GM19193 (cell line): ENCODE measurements around the gene SREK1IP1.

Experiments used
- POLR2A ChIP-seq: IDR thresholded peaks from 4 replicates; pipeline ENCODE4 v1.6.1; 2011; ENCODE audit not compliant: insufficient read depth, insufficient read length; ENCODE audit errors: extremely low read depth

SREK1IP1 gene

DNA sequence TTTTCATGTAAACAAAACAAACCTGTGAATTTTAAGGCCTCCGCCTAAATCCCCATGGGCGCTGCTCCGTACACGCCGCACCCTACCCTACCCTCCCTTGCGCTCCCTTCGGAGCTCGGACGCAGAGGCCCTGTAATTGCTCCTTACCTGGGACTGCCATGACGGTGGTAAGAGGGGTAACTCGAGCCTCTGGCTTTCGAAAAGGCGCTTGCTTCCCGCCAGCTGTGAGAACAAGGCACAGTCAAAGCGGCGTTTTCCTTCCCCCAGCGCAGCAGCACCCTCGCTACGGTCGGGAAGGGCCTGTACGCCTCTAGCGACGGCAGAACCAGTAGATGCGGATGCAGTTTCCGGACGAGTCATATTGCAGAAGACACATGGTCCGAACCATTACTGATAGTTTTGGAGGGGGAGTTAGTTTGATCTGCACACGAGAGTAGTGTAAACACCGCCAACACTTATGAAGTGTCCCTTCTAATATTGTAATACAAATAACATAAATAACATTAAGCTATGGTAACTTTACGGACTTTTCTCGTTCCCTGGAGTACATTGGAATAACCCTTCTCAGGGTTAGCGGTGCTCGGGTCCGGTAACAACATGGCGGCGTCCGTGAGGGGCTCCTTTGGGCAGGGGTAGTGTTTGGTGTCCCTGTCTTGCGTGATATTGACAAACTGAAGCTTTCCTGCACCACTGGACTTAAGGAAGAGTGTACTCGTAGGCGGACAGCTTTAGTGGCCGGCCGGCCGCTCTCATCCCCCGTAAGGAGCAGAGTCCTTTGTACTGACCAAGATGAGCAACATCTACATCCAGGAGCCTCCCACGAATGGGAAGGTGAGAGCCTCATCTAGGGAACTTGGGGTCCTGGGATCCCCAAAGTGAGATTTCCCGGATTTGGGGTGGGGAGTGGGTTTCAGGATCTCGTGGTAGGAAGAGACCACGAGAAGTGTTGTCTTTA is at the start of gene SREK1IP1, which contains the start of gene CWC27:
TSS of gene SREK1IP1 (minus strand) at position 334 of the 955 bp plus-strand sequence. CDS start at position 160, 174 bp downstream.
TSS of gene CWC27 (plus strand) at position 573 of the 955 bp plus-strand sequence. CDS start at position 790, 217 bp downstream.
- peak; percentile 73 for TF ChIP-seq POLR2A

DNA sequence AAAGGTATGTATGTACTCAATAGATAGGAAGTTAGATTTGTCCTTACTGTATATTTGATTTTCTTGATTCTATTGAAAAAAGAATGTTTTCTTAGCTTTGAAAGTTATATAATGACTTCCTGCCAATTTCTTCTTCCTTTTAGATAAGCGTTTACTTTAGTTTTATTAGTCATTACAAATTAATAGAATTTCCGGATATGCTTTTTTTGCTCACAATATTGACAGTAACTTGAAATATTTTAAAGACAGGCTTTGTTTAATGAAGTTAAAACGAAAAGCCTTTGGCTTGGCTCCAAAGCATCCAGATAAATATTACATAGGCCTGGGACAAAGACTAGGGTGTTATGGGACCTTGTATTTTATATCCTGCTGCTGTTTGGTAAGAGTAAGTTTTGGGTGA is 49.8 kb upstream of the SREK1IP1 start:
- TF ChIP-seq POLR2A, result no peak

DNA sequence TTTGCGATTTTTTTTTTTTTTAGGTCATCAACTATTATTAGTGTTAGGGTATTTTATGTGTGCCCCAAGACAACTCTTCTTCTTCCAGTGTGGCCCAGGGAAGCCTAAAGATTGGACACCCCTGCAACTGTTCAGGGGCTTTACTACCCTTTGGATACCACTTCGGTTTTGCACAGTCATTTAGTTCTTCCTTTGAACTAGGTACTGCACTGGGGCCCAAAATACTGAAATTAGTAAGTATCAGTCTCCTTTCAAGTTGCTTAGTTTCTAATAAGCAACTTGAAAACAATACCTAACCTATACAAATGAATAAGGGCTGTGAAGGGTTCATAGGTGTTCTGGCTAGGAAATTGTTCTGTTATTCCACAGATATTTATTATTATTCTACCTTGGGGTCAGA is 45.6 kb upstream of the SREK1IP1 start:
- no peak for TF ChIP-seq POLR2A

DNA sequence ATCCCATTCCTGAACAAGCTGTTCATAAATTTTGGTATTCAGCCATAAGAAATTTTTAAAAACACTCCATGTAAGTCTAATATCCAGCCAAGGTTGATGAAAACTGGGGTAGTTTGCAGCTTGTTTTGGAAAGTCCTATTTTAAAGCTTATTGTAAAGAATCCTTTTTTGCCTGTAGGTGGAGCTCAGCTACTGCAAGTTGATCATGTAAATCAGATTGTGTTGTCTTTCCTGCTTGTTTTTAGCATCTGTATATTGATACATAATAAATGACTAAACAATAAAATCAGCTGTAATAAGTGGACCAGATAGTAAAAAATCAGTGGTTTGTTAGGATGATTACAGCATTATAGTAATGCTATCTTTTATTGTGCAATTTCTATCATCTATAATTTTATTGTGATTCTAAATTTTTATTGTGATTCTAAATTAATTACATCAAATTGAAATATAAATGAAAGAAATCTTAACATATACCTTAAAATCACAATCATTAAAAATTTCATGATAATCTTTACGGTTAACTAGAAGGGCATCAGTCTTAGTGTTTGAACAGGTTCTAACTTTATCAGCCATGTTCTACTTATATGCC is 42.7 kb upstream of the SREK1IP1 start:
- TF ChIP-seq POLR2A, result no peak

DNA sequence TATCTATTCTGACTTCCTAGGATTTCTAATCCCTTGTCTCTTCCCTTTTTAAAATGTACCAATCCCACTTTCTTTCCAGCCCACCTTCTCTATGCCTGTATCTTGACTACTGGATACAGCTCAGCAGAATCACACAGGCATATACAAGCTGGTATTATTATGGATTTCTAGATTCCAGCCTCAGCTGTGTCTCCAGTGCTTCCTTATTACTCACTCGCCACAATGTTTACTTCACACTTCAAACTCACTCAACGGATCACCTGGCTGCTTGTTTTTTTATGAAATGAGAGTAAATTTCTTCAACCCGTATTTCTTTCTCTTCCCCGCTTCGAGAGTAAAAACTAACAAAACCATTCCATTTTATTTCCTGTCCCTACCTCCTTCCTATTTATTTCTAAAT is 39.0 kb upstream of the SREK1IP1 start:
- TF ChIP-seq POLR2A, result no peak

DNA sequence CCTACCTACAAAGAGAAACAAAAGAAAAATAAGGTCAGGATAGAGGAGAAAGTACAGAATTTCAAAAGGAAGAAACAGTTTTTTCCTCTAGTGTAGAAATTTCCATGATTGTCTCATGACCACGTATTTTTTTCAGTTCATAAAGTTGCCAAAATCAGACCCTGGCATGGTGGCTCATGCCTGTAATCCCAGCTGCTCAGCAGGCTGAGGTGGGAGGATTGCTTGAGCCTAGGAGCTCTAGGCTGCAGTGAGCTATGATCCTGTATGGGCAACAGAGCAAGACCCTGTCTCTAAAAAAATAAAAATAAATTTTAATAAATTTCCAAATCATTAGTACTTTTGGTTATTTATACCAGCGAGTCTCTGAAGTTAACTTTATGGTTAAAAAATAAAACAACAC is 38.0 kb upstream of the SREK1IP1 start:
- no peak for TF ChIP-seq POLR2A

DNA sequence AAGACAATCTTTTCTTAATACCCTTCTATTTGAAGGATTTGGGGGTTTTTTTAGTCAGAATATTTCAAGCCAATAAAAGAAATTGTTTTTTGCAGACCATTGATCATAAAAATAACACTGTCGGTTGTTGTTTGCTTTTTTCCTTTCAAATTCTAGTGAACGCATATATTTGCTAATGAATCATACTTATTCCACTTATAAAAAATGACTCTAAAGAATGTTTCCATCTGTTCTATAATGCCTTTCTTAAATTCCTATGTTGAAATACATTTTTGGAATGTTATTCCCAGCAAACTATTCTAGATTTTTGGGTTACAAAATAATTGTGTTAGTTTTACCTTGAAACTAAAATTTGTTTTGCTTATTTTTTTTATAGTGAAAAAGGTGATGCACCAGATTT is 32.4 kb upstream of the SREK1IP1 start:
- TF ChIP-seq POLR2A, result no peak

DNA sequence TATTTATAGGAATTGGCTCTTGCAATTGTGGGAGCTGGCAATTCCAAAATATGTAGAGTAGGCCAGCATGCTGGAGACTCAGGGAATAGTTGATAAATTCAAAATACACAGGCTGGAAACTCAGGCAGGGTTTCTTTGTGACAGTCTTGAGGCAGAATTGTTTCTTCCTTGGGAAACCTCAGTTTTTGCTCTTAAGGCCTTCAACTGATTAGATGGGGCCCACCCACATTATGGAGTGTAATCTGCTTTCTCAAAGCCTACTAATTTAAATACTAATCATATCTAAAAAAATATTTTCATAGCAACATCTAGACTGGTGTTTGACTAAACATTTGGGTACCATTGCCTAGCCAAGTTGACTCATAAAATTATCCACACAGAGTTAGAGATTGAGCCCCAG is 27.8 kb upstream of the SREK1IP1 start:
- TF ChIP-seq POLR2A, result no peak

DNA sequence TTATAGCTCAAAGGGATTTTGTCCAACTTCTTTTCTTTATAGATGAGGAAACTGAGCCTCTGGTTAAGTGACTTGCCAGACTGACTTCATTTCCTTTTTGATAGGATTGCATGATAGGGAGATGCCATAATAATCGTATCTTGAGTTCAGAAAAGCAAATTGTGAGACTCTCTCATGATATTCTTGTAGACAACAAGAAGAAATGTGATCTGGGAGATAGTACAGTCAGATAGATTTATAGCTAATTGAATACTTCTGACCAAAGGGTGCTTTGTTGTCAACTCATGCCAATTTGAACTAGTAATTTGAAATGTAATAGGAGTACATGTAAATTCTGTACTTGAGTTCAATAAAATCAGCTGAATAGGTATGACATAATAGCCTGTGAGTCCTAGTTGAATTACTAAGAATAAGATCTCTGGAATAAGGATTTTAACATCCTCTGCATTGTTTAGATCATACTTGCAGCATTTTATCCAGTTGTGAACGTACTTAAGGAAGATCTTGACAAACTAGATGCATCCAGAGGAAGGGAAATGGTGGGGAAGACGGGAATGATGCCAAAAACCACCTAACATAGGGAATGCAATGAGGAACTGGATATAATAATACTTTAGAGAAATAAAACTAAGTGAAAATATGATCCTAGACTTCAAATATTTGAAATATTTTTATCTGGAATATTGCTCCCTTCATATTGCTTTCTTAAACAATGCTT is 25.7 kb upstream of the SREK1IP1 start:
- TF ChIP-seq POLR2A, result no peak

DNA sequence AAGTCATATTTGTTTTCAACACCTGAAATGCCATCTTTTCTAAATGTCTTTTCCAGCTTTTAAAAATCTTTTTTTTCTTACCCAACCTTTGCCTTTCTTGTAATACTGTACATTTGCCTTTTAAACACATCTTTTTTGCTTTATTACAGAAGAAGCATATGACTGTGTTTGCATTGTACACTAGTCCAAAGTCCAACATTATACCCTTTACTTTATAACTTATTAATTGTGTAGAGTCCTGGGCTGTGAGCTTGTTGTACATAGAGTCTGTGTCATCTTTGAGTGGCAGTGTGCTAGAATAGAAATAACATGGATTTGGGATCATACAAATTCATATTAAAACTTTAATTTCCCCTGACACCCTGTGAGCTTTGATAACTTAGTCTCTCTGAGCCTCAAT is 24.0 kb upstream of the SREK1IP1 start:
- TF ChIP-seq POLR2A, result no peak

DNA sequence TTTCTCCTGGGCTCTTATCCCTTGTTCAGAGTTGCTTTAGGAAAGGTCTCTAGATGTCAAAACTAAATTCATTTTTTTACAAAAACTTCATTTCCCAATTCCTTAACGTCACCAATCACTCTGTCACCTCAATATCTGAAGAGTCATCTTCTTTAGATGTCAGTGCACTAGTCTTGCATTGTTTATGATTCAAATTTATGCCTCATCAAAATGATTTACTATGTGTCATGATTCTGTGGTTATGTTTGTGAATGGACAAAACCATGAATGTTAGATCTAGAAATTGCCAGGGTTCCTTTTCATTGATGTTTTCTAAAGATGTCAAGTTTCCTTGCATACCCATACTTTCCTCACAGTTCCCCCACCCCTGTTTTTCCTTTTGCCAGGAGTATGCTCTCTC is 21.7 kb upstream of the SREK1IP1 start:
- TF ChIP-seq POLR2A, result no peak

DNA sequence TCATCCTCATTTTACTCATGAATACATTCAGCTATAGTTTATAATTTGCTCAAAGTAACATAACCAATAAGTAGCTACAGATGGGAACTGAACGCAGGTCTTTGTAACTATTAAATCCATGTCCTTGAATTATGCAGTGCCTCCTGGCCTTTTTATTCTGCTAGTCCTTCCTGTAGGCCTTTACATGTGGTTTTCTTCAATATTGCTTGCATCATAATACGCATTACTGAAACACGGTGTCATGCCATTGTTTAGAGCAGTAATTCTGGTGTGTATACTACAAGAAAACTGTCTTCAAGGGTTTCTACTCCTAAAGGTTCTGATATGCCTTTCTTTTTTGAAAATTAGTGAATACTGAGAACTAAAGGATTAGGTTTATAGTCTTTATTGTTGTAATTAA is 21.0 kb upstream of the SREK1IP1 start:
- no peak for TF ChIP-seq POLR2A

DNA sequence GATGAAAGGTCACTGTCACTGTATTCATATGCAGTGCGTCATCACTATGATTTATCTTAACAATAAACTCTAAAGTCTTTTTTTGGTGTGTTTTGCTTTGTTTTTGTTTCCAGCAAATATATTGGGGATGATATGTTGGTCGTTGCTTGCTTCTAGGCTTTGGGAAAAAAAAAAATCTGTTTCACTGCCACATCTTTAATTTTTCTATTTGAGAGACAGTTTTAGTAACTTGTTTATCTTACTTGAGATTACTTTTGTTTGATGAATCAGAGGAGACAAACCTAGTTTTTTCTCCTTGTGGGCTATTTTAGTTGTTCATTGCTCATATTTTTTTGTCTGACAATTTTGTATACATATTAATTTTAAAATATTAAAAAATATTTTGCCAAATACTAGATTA is 19.7 kb upstream of the SREK1IP1 start:
- TF ChIP-seq POLR2A, result no peak

DNA sequence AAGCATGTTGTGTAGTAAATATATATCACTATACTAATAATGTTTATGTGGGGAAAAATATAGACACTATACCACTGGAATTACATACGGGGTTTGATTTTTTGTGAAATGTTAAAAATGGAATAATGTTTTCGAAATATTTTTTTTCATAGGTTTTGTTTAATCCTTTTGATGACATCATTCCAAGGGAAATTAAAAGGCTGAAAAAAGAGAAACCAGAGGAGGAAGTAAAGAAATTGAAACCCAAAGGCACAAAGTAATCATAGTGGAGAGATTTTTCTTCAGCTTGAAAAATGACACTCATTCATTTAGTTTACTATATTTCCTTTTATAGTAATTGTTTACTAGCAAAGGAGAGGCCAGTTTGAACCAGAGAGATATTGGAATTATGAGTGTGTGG is 17.9 kb upstream of the SREK1IP1 start:
- no peak for TF ChIP-seq POLR2A

DNA sequence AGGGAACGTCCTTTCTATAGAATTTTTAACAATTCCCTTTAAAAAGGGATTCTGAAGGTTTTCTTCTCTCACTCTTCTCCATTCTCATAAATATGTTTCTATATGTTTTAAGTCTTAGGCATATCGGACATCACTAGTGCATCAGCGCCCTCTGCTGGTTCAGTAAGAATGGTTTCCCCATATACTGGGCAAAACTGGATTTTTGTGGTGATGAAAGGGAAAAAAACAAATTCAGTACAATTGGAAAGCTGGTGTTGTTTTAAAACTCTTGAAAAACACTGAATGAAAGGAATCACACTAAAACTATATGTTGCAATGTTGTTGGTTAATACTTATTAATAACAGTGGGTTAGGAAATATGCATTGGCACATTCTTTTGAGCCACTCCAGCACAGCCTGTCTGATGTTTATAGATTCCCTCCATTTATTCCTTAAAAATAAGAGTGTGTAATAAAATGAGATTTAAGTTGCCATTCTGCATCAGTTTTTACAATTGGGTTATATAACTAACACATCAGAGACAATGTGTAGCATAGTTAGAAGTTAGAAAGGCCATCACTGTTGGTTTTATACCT is 16.0 kb upstream of the SREK1IP1 start:
- no peak for TF ChIP-seq POLR2A
